ENCODE measurements around the gene RCN2.
"Not testable (repeated sequence)": the region's sequence is repeated elsewhere in the genome, so short reads cannot be mapped to it uniquely, and the experiment has no call there.

Gene RCN2

GRCh38 chr15:76931397-76932134, at the start of gene RCN2:
TSS of gene RCN2 (plus strand) at chr15:76931749. CDS start at chr15:76931842, 93 bp downstream.
- DNase-seq: peak; percentile 93 to 94

GRCh38 chr15:76885212-76885611, 46.3 kb upstream of the RCN2 start:
- DNase-seq: no peak

GRCh38 chr15:76887280-76888141, 44.0 kb upstream of the RCN2 start:
- DNase-seq: not testable (repeated sequence)

DNA sequence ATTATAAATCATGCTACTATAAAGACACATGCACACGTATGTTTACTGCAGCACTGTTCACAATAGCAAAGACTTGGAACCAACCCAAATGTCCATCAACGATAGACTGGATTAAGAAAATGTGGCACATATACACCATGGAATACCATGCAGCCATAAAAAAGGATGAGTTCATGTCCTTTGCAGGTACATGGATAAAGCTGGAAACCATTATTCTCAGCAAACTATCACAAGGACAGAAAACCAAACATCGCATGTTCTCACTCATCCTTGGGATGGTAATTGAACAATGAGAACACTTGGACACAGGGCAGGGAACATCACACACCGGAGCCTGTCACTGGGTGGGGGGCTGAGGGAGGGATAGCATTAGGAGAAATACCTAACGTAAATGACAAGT, 38.7 kb upstream of the RCN2 start:
- DNase-seq: not testable (repeated sequence)

DNA sequence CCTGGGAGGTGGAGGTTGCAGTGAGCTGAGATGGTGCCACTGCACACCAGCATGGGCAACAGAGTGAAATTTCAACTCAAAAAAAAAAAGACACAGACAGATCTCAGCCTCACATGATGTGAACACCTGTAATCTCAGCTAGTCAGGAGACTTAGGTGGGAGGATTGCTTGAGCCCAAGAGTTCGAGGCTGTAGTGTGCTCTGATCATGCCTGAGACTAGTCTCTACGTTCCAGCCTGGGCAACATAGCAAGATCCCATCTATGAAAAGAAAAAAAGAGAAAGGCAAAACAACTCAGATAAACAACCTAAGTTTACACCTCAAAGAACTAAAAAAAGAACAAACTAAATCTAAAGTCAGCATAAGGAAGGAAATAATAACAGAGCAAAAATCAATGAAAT, 37.4 kb upstream of the RCN2 start:
- no peak for DNase-seq

GRCh38 chr15:76898102-76898501, 33.4 kb upstream of the RCN2 start:
- DNase-seq: no peak

- DNase-seq: not testable (repeated sequence)
Observed at GRCh38 chr15:76899176-76899930, 32.2 kb upstream of the RCN2 start.

GRCh38 chr15:76899931-76900310, 31.6 kb upstream of the RCN2 start:
- not testable (repeated sequence) for DNase-seq

DNA sequence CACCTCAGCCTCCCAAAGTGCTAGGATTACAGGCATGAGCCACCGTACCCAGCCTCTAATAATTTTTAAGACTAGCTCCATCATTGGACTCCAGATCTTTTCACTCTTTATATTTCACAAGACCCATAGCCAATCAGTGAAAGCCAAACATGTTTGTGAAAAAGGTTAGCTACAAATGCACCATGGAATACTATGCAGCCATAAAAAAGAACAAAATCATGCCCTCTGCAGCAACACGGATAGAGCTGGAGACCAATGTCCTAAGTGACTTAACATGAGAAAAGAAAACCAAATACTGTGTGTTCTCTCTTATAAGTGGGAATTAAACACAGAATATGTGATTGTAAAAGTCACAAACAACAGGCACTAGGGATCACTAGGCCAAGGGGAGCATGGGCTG, 29.6 kb upstream of the RCN2 start:
- DNase-seq: no peak

DNA sequence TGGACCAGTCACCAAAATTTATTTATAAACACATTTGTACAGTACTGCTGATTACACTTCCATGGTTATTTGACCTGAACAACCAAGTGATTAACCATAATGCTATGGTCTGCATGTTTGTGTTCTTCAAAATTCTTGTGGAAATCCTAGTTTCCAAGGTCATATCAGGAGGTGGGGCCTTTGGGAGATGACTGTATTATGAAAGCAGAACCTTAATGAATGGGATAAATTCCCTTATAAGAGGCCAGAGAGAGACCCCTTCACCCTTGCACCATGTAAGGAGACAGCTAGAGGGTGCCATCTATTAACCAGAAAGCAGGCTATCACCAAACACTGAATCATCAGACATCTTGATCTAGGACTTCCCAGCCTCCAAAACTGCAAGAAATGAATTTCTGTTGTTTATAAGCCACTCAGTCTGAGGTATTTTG, 28.3 kb upstream of the RCN2 start:
- DNase-seq: no peak

- peak; percentile 13 to 26 for DNase-seq
Observed at GRCh38 chr15:76904461-76905012, 27.0 kb upstream of the RCN2 start.

DNA sequence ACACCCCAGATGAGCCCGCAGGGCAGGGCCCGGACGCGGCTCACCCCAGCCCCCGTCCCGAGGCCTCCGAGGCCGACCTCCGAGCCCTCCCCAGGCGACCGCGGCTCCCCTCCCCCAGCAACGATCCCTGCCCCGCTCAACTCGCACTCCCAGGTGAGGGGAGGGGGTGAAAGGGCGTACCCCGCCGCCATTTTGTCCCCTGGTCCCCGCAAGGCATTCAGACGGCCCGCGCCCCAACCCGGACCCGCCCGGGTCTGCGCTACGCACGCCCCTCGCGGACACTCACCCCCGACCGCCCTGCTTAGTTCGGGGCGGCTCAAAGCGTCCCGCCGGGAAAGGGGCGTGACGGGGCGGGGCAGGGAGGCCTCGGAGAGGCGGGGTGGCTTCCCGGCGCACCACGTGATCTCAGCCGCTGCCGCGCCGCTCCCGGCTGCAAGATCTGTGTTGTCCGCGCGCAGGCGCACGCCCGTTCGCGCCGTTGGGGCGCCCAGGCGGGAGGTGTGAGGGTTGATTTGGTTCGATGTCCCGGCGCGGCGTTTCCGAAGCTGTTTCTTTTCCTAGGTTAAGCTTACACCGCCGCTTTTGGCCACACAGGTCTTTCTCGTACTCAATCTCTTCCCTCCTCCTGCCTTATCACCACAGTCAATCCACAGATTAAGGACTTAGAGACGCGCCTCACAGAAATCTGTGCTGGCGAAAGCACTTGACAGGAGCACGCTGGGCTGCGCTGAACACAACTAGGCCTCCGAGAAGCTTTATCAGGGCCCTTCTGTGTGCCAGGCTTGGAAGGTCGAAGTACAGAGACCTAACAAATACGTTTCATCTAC, 26.3 kb upstream of the RCN2 start, which contains the start of gene SCAPER:
Gene SCAPER, minus strand, starts transcription at position 328 of the 827 bp plus-strand sequence. CDS start 21,523 bp downstream, outside the sequence.
- peak; percentile 94 to 95 for DNase-seq

- DNase-seq: no peak
Observed at GRCh38 chr15:76905855-76906254, 25.7 kb upstream of the RCN2 start.

DNA sequence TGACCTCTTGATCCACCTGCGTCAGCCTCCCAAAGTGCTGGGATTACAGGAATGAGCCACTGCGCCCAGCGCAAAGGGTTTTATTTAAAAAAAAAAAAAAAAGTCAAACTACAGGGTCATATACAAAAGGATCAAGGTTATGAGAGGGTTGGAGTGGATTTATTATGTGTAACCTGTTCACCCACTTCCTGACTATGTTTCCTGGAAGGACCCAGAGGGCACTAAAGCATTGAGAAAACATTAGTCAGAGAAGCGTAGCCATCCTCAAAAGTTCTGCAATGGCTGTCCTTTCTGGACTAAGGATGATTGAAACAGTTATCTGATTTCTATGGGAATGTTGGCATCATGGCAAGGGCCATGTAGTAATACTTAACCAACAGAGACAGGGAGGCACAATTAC, 19.1 kb upstream of the RCN2 start:
- no peak for DNase-seq

DNA sequence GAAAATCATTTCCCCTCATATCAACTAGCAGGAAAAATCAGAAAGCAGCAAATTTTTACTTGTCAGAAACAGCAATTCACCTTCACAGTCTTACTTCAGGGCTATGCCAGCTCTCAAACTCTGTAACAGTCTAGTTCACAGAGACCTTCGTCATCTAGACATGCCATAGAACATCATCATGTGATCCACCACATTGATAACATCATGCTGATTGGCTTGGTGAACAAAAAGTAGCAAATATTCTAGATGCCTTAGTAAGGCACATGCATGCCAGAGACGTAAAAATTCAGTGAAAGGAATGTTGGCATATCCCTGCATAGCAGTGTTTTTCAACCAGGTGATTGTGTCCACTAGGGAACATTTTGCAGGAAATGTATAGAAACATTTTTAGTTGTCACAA, 17.8 kb upstream of the RCN2 start:
- DNase-seq: no peak

- DNase-seq: no peak
Observed at GRCh38 chr15:76916369-76916768, 15.2 kb upstream of the RCN2 start.

DNA sequence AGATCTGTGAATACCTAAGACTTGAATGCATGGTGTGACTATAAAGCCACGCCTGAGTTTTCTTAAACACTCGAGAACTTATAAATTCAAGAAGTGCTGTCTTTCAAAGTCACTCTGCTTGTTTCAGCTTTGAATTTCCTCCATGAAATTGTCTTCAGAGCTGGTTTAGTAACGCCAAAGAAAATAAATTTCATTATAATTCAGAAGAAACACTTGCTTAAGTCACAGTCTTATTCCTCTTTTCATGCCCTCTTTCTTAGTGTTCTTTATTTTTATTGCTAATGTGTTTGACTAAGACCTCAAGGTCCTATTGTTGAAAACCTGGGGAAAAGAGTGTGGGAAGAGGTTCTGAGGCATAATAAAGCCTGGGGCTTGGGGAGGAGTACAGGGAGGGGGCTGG, 3.3 kb upstream of the RCN2 start:
- no peak for DNase-seq

DNA sequence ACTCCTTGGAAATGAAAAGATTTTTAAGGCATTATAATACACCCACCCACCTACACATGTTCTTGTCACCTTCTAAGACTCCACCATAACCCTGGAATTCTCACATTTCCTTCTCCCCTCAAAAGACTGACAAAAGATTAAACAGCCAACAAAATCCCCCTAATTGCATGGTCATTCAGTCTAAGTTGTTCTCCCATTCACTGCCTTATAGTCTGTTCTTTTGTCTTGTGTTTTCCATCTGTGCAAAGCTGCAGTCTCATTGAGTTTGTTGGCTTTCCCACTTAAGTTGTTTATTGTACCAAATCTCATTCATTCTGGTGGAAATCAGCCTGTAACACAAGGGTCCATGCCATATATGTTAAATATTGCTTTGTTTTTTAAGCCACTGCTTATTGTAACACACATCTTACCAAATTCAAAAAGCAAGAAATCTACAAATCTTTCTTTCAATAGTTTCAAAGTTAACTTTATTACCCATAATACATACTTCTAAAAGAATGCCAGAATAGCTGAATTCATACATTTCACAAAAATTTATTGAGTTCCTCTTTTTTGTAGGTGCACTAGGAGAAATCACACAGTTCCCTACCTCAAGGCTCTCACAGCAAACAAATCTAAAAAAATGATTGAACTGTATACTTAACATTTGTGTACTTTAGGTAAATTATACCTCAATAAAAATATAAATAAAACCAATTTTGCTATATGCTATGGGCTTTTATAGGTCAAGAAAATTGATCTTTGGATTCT, 2.4 kb upstream of the RCN2 start:
- DNase-seq: no peak

GRCh38 chr15:76930831-76931396, 635 bp upstream of the RCN2 start:
- no peak for DNase-seq

DNA sequence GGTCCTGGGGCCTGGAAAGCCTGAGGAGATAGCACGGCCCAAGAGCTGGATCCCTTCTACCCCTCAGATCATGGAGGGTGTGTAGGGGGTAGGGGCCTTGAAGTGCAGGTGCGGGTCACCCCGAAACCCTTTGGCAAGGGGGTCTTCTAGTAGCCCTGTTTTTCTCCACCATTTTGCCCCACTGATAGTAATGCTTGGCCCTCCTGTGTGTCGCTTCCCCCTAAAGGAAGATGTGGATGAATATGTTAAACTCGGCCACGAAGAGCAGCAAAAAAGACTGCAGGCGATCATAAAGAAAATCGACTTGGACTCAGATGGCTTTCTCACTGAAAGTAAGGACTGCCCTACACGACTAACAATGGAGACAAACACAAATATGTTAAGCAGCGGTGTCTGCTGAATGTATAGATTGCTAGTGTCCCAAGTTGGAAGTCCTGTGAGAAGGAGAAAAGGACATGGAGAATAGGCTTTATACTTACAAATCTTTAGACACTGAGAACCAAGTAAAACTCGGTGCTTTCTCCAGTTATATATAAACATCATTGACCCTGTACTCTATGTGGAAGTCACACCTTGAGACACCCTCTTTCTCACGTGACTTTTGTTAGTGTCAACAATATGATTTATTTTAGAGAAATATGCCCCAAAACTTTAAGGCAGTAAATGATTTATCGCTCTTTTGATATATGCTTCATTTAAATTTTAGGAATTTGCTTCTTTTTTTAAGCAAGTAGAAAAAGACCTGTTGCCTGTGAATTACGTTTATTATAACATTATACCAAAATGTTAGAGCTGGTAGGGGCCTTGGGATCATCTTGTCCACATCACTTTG, 802 bp downstream of the RCN2 start:
- no peak for DNase-seq
